ENCODE measurements around the gene WDFY4.

Gene WDFY4

DNA sequence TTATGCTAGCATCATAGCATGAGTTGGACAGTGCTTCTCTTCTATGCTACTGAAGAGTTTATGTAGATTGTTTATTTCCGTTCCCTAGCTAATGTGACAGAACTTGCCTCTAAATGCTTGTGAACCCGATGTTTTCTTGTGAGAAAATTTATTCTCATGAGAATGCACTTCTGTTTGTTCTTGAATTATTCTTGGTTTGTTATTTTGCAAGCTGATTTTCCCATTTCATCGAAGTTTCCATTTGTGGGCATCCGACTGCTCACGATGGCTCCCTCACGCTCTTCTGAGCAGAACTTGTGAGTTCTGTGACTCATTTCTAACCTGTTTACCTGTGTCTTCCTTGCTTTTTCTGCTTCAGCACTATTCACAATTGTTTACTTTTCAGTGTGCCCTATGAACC lies 59.9 kb downstream of the WDFY4 start:
- no peak for DNase-seq (ENCODE audit: low read depth)

- no peak for DNase-seq (ENCODE audit: low read depth)
Observed at GRCh38 chr10:48745662-48746245, 61.1 kb downstream of the WDFY4 start.

GRCh38 chr10:48748573-48748972 lies 63.9 kb downstream of the WDFY4 start:
- no peak for DNase-seq (ENCODE audit: low read depth)

- no peak for DNase-seq (ENCODE audit: low read depth)
Observed at GRCh38 chr10:48749254-48749787, 64.6 kb downstream of the WDFY4 start.

DNA sequence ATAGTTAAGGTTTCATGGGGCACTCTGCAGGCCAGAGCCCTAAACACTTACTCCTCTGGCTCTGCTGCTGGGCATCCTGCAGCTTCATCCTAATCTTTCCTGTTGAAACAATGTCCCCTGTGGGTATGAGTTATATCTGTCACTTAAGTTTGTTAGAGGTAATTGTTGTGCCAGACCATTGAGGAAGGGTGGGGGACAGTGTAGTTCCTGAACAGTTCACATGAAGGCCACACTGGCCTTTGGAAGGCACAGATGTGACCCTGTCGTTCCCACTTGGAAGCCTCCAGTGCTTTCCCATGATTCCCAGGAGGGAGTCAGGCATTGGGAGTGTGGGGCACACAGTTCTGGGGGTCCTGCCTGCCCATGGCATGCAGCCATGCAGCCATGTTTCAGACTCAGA lies 65.3 kb downstream of the WDFY4 start:
- no peak for DNase-seq (ENCODE audit: low read depth)

- DNase-seq (ENCODE audit: low read depth), result no peak
Observed at GRCh38 chr10:48750991-48751390, 66.3 kb downstream of the WDFY4 start.

- DNase-seq (ENCODE audit: low read depth), result no peak
Observed at GRCh38 chr10:48751730-48752129, 67.1 kb downstream of the WDFY4 start.

DNA sequence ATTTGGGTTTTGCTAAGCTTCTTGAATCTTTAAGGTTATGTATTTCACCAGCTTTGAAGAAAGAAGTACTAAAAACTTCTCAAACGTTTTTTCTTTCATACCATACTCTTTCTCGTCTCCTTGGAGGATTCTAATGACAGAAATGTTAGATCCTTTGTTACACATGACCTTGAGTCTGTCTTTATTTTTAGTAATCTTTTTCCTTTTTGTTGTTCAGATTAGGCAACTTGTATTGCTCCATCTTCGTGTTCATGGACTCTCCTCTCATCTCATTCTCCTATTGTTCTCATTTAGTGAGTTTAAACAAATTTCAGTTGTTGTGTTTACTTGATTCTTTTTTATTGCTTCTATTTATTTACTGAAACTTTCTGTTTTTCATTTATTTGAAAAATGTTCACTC lies 73.7 kb downstream of the WDFY4 start:
- no peak for DNase-seq (ENCODE audit: low read depth)

DNA sequence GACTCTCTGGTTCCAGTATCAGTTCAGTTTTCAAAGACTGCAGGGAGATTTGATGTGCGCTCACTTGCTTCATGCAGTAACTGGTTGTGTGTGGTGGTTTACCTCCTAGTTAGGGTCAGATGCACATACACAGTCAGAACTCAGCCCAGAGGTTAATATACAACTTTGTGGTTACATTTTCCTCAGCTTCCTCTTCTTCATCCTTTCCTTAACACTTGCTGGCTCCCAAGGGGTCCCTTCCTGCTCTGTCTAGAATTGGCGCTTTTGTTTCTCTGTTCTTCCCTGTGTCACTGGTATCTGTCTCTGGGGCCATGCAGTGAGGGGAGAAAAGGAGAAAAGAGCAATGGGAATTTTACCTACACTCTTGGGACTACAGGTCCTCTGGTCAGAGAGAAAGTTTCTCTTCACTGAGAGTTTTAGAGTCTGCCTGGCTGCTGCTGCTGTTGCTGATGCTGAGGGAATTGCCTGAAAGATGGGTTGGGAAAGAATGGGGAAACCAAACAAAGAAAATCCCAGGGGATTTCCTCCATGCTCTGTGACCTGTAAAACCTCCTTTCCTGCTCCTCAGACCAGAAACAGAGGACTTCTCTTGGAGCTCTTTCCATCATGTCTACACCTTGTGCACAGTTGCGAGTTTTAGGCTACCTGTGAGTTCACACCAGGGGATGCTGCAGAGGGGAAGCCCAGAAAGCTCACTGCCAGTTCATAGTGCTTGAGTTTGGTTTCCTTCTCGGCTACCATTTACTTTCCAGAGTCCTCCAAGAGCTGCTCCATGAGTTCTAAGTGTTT lies 74.6 kb downstream of the WDFY4 start:
- DNase-seq (ENCODE audit: low read depth), result no peak

DNA sequence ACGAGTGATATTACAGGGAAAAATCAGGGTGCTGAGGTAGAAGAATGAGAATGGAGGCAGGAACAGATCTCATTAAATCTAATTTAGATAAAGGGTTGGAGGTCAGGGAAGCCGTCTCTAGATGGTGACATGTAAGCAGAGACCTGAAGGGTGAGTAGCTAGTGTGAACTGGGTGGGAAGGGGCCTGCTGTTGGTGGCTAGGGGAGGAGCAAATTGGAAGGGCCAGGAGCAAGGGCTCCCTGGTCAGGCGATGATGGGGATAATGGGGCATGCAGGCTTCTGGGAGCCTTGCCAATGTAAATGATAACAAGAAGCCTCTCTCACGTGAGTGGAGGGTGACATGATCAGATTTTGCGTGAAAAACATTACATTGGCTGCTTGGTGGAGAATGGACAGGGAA lies 76.3 kb downstream of the WDFY4 start:
- DNase-seq (ENCODE audit: low read depth), result no peak

DNA sequence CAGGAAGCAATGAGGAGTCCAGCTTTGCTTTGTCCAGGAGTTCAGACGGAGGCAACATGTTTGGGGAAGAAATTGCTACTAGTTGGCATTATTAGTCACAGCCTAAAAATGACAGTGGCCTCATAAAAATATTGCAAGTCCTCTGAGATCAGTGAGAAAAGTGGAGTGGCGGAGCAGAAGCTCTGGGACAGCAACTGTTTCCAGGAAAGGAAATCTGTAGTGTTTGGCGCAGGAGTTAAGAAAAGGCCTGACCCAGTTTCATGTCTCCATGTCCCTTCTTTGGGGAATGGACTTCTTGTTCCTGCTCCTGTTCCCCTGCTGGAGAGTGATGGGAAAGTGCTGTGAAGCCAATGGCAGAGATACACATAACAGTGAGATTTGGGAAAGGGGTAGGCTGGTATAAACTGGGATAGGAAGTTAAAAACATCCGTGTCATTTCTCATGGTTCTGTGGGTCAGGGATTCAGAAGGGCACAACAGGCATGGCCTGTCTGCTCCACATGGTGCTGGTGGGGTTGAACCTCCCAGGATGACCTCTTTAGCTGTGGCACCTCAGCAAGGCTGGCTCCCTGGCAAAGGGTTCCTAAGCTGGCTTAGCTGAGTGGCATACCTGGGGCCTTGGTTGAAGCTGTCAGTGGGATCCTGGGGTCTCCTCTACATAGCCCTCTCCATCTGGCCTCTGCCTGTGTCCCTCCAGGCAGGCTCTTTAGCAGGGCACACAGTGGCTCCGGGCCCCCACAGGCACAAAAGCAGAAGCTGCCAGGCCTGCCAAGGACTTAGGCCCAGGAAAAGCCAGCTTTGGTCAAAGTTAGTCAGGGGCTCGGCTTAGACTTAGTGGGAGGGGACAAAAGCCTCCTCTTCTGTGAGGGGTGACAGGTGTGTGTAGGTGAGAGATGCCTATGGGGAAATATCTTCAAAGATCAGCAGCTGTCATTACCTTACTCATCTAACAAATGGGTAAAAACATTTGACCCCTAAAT lies 77.7 kb downstream of the WDFY4 start:
- no peak for DNase-seq (ENCODE audit: low read depth)

- DNase-seq (ENCODE audit: low read depth), result no peak
Observed at GRCh38 chr10:48763403-48763965, 78.8 kb downstream of the WDFY4 start.

GRCh38 chr10:48764486-48764885 lies 79.8 kb downstream of the WDFY4 start:
- no peak for DNase-seq (ENCODE audit: low read depth)

- DNase-seq (ENCODE audit: low read depth), result no peak
Observed at GRCh38 chr10:48765039-48765438, 80.4 kb downstream of the WDFY4 start.

DNA sequence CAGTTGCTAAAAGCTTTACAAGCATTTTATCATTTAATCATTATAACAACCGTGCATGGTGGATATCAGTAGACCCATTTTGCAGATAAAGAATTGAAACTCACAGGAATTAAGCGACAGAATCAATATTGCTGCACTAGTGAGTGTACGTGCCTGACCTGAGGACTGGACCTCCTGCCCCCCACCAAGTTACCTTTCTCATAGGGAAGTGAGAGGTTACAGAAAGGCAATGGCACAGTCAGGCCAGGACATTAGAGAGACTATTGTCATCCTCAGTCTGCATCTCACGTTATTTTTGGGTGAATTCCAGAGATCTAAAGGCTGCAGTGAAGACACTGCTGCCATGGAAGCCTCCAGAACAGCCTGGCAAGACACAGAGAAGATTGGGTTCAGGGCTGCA lies 80.9 kb downstream of the WDFY4 start:
- DNase-seq (ENCODE audit: low read depth), result no peak

- DNase-seq (ENCODE audit: low read depth), result no peak
Observed at GRCh38 chr10:48767373-48768143, 82.9 kb downstream of the WDFY4 start.

DNA sequence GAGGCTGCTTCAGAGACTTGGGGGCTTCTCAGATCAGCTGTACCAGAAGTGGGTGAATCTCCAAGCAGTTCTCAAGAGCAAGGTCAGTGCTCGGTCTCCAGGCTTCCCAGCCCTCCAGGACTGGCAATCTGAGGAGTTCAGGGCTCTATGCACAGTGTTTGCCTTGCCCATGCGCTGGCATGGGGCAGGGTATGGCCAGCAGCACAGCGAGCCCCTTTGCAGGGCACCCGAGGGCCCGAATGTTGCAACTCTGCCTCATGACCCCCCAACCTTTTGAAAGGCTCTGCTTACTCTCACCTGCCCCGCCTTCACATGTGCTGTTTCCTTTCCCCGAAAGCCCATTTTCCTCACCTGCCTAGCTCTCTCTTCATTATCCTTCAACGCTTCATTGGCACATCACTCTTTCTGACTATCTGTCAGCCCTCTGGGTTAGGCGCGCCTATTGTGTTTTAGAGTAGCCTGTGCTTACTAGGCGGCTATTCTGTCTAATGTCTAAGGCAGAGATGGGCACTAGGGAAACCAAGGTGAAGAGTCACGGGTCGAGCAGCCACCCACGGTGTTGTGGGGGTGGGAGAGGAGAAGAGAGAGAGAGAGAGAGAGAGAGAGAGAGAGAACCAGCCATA lies 83.6 kb downstream of the WDFY4 start:
- no peak for DNase-seq (ENCODE audit: low read depth)

- no peak for DNase-seq (ENCODE audit: low read depth)
Observed at GRCh38 chr10:48768926-48769325, 84.3 kb downstream of the WDFY4 start.

DNA sequence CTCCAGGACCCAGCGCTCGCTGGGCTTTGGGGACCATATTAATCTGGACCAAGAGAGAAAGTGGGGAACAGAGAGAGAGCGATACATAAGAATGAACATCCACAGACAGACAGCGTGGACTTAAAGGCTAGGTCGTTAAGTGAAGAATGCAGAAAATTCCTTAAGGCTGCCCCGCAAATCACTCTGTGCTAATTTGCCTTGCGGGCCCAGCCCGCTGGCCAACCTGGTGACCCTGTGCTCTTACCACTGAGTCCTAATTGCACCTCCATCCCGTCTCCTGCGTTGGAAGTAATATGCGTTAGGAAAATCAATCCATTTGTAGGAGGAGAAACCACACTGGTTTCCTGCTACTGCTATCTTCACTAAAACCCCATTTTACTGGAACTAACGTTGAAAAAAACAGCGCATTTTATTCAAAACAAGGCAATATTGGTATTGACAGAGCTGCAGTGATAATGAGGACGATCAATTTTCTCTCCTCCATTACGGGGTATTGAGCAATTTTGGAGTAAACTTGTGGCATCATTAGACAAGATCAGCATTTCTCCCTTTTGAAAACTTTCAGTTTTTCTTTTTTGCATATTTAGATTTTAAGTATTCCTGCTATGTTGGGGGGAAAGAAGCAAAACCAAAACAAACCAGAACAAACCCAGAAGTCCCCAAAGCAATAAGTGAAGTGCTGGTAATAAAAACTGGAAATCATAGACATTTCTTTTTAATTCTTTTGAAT lies 85.2 kb downstream of the WDFY4 start:
- DNase-seq (ENCODE audit: low read depth), result no peak

DNA sequence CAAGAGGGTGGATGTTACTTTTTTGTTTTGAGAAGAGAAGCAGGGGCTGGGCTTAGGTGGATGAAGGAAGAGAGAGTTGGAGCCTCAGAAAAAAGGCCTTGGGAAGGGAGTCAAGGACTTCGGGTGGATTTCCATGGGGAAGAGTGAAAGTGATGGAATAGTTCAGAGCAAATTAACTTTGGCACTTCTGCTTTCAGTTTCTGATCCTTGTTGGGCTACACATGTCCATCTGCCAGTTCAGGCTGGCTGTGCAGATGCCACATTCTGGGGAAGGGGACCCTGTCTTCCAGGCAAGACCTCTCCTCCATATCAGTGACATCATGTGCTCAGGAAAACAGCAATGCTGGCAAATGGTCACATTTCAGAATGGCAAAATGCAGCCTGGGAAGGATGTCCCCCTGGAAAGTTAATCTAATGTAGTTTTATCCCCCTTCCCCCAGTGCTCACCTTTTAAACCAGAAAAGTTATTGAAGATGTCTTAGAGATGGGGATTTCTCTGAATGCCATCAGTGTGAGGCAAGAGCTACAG lies 86.0 kb downstream of the WDFY4 start:
- DNase-seq (ENCODE audit: low read depth), result no peak

All from stimulated activated CD8-positive, alpha-beta memory T cell treated with anti-CD3 and anti-CD28 coated beads, Interleukin-15, amount 100 ng/mL, for 1 hour (primary cell).